Measurements from ENCODE around the gene HIP1.

HIP1 gene

DNA sequence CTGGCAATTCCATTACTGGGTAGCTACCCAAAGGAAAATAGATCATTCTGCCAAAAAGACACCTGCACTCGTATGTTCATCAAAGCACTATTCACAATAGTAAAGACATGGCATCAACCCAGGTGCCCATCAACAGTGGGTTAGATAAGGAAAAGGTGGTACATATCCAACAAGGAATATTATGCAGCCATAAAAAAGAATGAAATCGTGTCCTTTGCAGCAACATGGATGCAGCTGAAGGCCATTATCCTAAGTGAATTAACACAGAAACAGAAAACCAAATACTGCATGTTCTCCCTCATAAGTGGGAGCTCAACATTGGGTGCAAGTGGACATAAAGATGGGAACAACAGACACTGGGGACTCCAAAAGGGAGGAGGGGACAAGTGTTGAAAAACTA, 93.2 kb downstream of the HIP1 start:
- Histone ChIP-seq H3K4me3 (IDR thresholded peaks at IDR 0.05; ENCODE audit: insufficient read depth, low read depth, low read length) (no peak overlapping the region), H4K20me1 (ENCODE audit: insufficient read depth) (no peaks in the 10 kb centered on the region), H3K36me3 (ENCODE audit: insufficient read depth) (no peaks in the 10 kb centered on the region), H3K4me2 (no peak overlapping the region), H3K4me1 (ENCODE audit: low read depth, poor library complexity, severe bottlenecking) (no peaks in the 10 kb centered on the region), H3K9ac (no peak overlapping the region), H3K27me3 (ENCODE audit: insufficient read depth, low read depth) (no peaks in the 10 kb centered on the region), H3K79me2 (ENCODE audit: insufficient read depth, low read depth) (no peaks in the 10 kb centered on the region), H2AFZ (ENCODE audit: low read depth) (no peak overlapping the region), H3K27ac (no peak overlapping the region)
- TF ChIP-seq, protein P1, sequence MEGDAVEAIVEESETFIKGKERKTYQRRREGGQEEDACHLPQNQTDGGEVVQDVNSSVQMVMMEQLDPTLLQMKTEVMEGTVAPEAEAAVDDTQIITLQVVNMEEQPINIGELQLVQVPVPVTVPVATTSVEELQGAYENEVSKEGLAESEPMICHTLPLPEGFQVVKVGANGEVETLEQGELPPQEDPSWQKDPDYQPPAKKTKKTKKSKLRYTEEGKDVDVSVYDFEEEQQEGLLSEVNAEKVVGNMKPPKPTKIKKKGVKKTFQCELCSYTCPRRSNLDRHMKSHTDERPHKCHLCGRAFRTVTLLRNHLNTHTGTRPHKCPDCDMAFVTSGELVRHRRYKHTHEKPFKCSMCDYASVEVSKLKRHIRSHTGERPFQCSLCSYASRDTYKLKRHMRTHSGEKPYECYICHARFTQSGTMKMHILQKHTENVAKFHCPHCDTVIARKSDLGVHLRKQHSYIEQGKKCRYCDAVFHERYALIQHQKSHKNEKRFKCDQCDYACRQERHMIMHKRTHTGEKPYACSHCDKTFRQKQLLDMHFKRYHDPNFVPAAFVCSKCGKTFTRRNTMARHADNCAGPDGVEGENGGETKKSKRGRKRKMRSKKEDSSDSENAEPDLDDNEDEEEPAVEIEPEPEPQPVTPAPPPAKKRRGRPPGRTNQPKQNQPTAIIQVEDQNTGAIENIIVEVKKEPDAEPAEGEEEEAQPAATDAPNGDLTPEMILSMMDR (conservative IDR thresholded peaks at IDR 0.05; ENCODE audit: low read depth, low read length): no peak

- Histone ChIP-seq H3K4me1 (ENCODE audit: low read depth, poor library complexity, severe bottlenecking) (peaks cover 5% of the 10 kb centered on the region), H2AFZ (ENCODE audit: low read depth) (no peak overlapping the region), H3K9ac (no peak overlapping the region), H4K20me1 (ENCODE audit: insufficient read depth) (no peaks in the 10 kb centered on the region), H3K36me3 (ENCODE audit: insufficient read depth) (no peaks in the 10 kb centered on the region), H3K27me3 (ENCODE audit: insufficient read depth, low read depth) (no peaks in the 10 kb centered on the region), H3K4me3 (IDR thresholded peaks at IDR 0.05; ENCODE audit: insufficient read depth, low read depth, low read length) (no peak overlapping the region), H3K4me2 (no peak overlapping the region), H3K27ac (no peak overlapping the region), H3K79me2 (ENCODE audit: insufficient read depth, low read depth) (no peaks in the 10 kb centered on the region)
- TF ChIP-seq, protein P1 (conservative IDR thresholded peaks at IDR 0.05; ENCODE audit: low read depth, low read length): no peak
Measured at GRCh38 chr7:75644589-75644988, 94.2 kb downstream of the HIP1 start.

GRCh38 chr7:75642810-75643486, 95.8 kb downstream of the HIP1 start:
- TF ChIP-seq, protein P1 (conservative IDR thresholded peaks at IDR 0.05; ENCODE audit: low read depth, low read length): peak; percentile 76; the same call in 1 of the 2 replicates

GRCh38 chr7:75640201-75640600, 98.5 kb downstream of the HIP1 start:
- Histone ChIP-seq H4K20me1 (ENCODE audit: insufficient read depth) (no peaks in the 10 kb centered on the region), H3K4me2 (peak overlapping the region; percentile 97), H3K9ac (peak overlapping the region; percentile 83; the same call in 1 of the 2 replicates), H3K36me3 (ENCODE audit: insufficient read depth) (no peaks in the 10 kb centered on the region), H3K27me3 (ENCODE audit: insufficient read depth, low read depth) (no peaks in the 10 kb centered on the region), H3K79me2 (ENCODE audit: insufficient read depth, low read depth) (no peaks in the 10 kb centered on the region), H3K4me3 (IDR thresholded peaks at IDR 0.05; ENCODE audit: insufficient read depth, low read depth, low read length) (no peak overlapping the region), H2AFZ (ENCODE audit: low read depth) (peak overlapping the region; percentile 98; the same call in 1 of the 2 replicates), H3K4me1 (ENCODE audit: low read depth, poor library complexity, severe bottlenecking) (peaks cover 6% of the 10 kb centered on the region), H3K27ac (no peak overlapping the region)
- TF ChIP-seq, protein P1 (conservative IDR thresholded peaks at IDR 0.05; ENCODE audit: low read depth, low read length): no peak

More at GRCh38 chr7:75642810-75643486, 95.8 kb downstream of the HIP1 start:
- H3K79me2 ChIP-seq (ENCODE audit: insufficient read depth, low read depth): no peaks in the 10 kb centered on the region
- H3K4me3 ChIP-seq (IDR thresholded peaks at IDR 0.05; ENCODE audit: insufficient read depth, low read depth, low read length): no peak overlapping the region
- H2AFZ ChIP-seq (ENCODE audit: low read depth): no peak overlapping the region
- H3K27ac ChIP-seq: no peak overlapping the region
- H3K9ac ChIP-seq: no peak overlapping the region
- H3K4me2 ChIP-seq: no peak overlapping the region
- no peaks in the 10 kb centered on the region for H4K20me1 ChIP-seq (ENCODE audit: insufficient read depth)
- peaks cover 6% of the 10 kb centered on the region for H3K4me1 ChIP-seq (ENCODE audit: low read depth, poor library complexity, severe bottlenecking)
- H3K27me3 ChIP-seq (ENCODE audit: insufficient read depth, low read depth): no peaks in the 10 kb centered on the region
- H3K36me3 ChIP-seq (ENCODE audit: insufficient read depth): no peaks in the 10 kb centered on the region

All from KMS-11 (cell line).